OCI-LY1 (cell line): ENCODE measurements around the gene PHOSPHO1.

Source experiments
- H2AFZ ChIP-seq: fragments of 200-600 bp; sonication (generic), shearing (Covaris generic); 2 replicates; pipeline ENCODE4 v1.6.0; 2014; ENCODE audit warnings: antibody characterized with exemption, mild to moderate bottlenecking, low read length
- H3F3A ChIP-seq: fragments of 200-600 bp; sonication (generic), shearing (Covaris generic); 2 replicates; pipeline ENCODE4 v1.6.0; 2014; ENCODE audit warnings: mild to moderate bottlenecking, antibody characterized with exemption, low read length, moderate library complexity; ENCODE audit not compliant: insufficient read depth
- H3K27ac ChIP-seq: fragments of 200-600 bp; sonication (generic); 2 replicates; pipeline ENCODE4 v1.5.1; 2014; ENCODE audit warnings: low read length, mixed run types, mild to moderate bottlenecking, low read depth; ENCODE audit not compliant: poor library complexity, severe bottlenecking
- H3K27me3 ChIP-seq: fragments of 200-600 bp; sonication (generic); 2 replicates; pipeline ENCODE4 v1.6.0; 2014; ENCODE audit warnings: antibody characterized with exemption, mild to moderate bottlenecking, low read length, moderate library complexity; ENCODE audit not compliant: insufficient read depth
- H3K36me3 ChIP-seq: fragments of 200-600 bp; sonication (generic); 2 replicates; pipeline ENCODE4 v1.6.1; 2014; ENCODE audit warnings: mild to moderate bottlenecking, antibody characterized with exemption, low read length, moderate library complexity, mixed read lengths; ENCODE audit not compliant: insufficient read depth
- H3K4me1 ChIP-seq: fragments of 200-600 bp; sonication (generic); 2 replicates; pipeline ENCODE4 v1.5.1; 2014; ENCODE audit warnings: mild to moderate bottlenecking, low read length, moderate library complexity; ENCODE audit not compliant: insufficient read depth, severe bottlenecking
- H3K4me2 ChIP-seq: fragments of 200-600 bp; sonication (generic), shearing (Covaris generic); 2 replicates; pipeline ENCODE4 v1.6.1; 2014; ENCODE audit warnings: low read length
- H3K4me3 ChIP-seq: fragments of 200-600 bp; sonication (generic); 2 replicates; pipeline ENCODE4 v1.5.1; 2014; ENCODE audit warnings: low read length, low read depth, mild to moderate bottlenecking, mixed read lengths; ENCODE audit not compliant: poor library complexity, severe bottlenecking
- H3K79me2 ChIP-seq: fragments of 200-600 bp; shearing (Covaris generic); 2 replicates; pipeline ENCODE4 v1.6.1; 2016; ENCODE audit warnings: mixed run types, low read length, mixed read lengths; ENCODE audit not compliant: insufficient read depth
- H3K9ac ChIP-seq: fragments of 200-600 bp; sonication (generic), shearing (Covaris generic); 2 replicates; pipeline ENCODE4 v1.6.1; 2014; ENCODE audit warnings: mild to moderate bottlenecking, low read length, mixed read lengths
- H3K9me2 ChIP-seq: fragments of 200-600 bp; sonication (generic), shearing (Covaris generic); 2 replicates; pipeline ENCODE4 v1.6.1; 2014; ENCODE audit warnings: low read depth, mild to moderate bottlenecking, low read length, mixed read lengths
- H3K9me3 ChIP-seq: fragments of 200-600 bp; shearing (Covaris generic); 2 replicates; pipeline ENCODE4 v1.6.1; 2014; ENCODE audit warnings: low read length, mixed read lengths
- H4K20me1 ChIP-seq: fragments of 200-600 bp; sonication (generic), shearing (Covaris generic); 2 replicates; pipeline ENCODE4 v1.6.0; 2016; ENCODE audit warnings: mild to moderate bottlenecking, low read length; ENCODE audit not compliant: insufficient read depth
- EZH2 ChIP-seq: fragments of 200-600 bp; sonication (generic), shearing (Covaris generic); IDR thresholded peaks from 2 replicates; pipeline ENCODE4 v1.8.0; 2017; ENCODE audit warnings: borderline replicate concordance, mixed run types, mild to moderate bottlenecking, antibody characterized with exemption, low read length, moderate library complexity, mixed read lengths
- TF ChIP-seq, protein P1 (sequence below): fragments of 200-600 bp; sonication (generic), shearing (Covaris generic); IDR thresholded peaks from 2 replicates; pipeline ENCODE4 v1.5.1; 2017; ENCODE audit warnings: mild to moderate bottlenecking, antibody characterized with exemption, low read length, moderate library complexity, mixed read lengths

PHOSPHO1 gene

DNA sequence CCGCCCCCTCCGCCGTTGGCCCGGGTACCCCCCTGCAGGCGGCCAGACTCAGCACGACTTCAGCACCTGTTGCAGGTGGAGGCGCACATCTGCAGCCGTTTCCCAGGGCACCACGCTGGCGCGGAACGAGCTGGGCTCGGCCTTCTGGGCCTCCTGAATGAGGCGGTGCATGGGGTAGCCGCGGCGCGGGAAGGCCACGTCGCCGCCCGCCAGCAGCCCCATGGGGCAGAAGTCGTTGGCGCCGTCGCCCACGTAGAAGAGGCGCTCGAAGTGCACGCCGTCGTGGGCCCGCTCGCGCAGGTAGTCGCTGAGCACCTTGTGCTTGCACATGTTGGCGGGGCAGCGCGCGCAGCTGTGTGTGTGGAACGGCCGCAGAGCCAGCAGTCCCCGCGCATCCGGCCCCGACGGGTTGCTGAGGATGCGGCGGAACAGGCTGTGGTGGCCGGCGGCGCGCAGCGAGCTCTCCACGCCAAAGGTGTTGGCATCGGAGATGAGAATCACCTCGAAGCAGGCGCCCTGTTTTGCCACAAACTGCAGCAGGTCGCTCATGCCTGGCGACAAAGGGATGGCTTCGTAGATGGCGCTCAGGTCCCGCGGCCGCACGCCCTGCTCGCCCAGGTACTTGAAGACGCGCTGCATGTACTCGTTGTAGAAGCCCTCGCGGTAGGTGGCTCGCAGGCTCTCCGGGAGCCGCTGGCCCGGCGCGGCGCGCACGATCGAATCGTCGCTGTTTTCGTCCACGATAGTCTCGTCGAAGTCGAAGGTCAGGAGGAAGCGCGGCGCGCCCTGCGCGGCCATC lies 6.2 kb downstream of the PHOSPHO1 start:
- Histone ChIP-seq H3K4me3 (peak overlapping the region; percentile 36), H3K36me3 (peaks cover 27% of the 10 kb centered on the region), H3K4me2 (peak overlapping the region; percentile 54), H3F3A (no peaks in the 10 kb centered on the region), H3K9me3 (no peaks in the 10 kb centered on the region), H3K9ac (no peak overlapping the region; the same call in 1 of the 2 replicates), H2AFZ (no peak overlapping the region), H3K27me3 (no peaks in the 10 kb centered on the region; the same call in 1 of the 2 replicates), H3K79me2 (no peaks in the 10 kb centered on the region), H3K4me1 (peaks cover 24% of the 10 kb centered on the region), H3K27ac (no peak overlapping the region), H4K20me1 (no peaks in the 10 kb centered on the region), H3K9me2 (no peaks in the 10 kb centered on the region)
- TF ChIP-seq EZH2 = no peak
- TF ChIP-seq, protein P1, sequence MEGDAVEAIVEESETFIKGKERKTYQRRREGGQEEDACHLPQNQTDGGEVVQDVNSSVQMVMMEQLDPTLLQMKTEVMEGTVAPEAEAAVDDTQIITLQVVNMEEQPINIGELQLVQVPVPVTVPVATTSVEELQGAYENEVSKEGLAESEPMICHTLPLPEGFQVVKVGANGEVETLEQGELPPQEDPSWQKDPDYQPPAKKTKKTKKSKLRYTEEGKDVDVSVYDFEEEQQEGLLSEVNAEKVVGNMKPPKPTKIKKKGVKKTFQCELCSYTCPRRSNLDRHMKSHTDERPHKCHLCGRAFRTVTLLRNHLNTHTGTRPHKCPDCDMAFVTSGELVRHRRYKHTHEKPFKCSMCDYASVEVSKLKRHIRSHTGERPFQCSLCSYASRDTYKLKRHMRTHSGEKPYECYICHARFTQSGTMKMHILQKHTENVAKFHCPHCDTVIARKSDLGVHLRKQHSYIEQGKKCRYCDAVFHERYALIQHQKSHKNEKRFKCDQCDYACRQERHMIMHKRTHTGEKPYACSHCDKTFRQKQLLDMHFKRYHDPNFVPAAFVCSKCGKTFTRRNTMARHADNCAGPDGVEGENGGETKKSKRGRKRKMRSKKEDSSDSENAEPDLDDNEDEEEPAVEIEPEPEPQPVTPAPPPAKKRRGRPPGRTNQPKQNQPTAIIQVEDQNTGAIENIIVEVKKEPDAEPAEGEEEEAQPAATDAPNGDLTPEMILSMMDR = no peak

DNA sequence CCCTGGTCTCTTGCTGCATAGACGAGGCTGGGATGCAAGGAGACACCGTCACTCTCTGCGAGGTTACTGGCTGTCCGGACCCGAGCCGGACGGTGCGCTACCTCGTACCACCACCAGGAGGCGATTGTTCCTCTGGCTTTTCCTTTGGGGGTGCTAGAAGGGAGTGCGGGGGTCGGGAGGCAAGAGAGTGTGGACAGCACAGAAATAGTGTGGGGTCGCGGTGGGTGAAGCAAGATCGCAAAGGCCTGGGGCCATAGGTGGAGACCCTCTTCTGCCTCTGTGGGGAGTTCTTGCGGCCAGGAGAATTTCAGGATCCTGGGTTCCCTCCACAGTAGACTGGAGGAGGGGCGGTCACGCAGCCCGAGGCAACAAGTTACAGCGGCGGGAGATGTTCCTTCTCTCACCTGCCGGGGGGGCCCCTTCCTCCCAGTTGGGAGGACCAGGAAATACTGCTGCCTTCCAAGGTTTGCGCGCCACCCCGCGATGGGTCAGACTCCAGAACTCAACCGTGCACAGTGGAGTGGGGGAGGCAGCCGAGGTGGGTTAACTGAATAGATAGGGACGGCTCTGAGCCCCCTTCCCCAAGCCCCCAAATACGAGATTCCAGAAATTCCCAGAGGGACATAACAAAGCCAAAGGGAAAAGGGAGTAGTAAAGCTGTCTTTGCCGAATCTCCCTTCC lies 6.9 kb downstream of the PHOSPHO1 start:
- Histone ChIP-seq H3K4me1 (peaks cover 31% of the 10 kb centered on the region), H3K9ac (no peak overlapping the region; the same call in 1 of the 2 replicates), H3K36me3 (peaks cover 31% of the 10 kb centered on the region), H3K9me3 (no peaks in the 10 kb centered on the region), H3K27ac (no peak overlapping the region), H3K4me3 (peak overlapping the region; percentile 36), H3F3A (no peaks in the 10 kb centered on the region), H3K27me3 (no peaks in the 10 kb centered on the region; the same call in 1 of the 2 replicates), H4K20me1 (no peaks in the 10 kb centered on the region), H3K79me2 (no peaks in the 10 kb centered on the region), H3K9me2 (no peaks in the 10 kb centered on the region), H2AFZ (no peak overlapping the region), H3K4me2 (peak overlapping the region; percentile 54)
- TF ChIP-seq, protein P1 = peak; percentile 92
- no peak for TF ChIP-seq EZH2

DNA sequence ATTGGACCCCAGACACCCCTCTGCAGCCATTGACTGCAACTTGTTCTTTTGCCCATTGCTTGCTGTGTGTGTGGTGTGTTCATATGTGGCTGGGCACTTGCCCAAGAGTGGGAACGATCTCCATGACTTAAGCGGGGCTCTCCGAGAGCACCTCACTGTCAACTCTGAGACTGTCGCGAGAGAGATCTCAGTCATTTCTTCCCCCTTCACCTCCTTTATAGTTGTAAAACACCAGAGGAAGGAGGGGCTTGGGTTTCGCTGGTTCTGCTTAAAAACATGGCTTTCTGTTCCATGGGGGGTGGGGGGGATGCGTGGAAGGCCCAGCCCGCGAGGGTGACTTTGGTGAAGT lies 7.4 kb downstream of the PHOSPHO1 start:
- no peaks in the 10 kb centered on the region for H4K20me1 ChIP-seq
- H3K4me1 ChIP-seq = peaks cover 37% of the 10 kb centered on the region
- no peak overlapping the region for H2AFZ ChIP-seq
- no peaks in the 10 kb centered on the region for H3K79me2 ChIP-seq
- H3K9me3 ChIP-seq = no peaks in the 10 kb centered on the region
- H3K27me3 ChIP-seq = no peaks in the 10 kb centered on the region; the same call in 1 of the 2 replicates
- peaks cover 34% of the 10 kb centered on the region for H3K36me3 ChIP-seq
- H3K9ac ChIP-seq = no peak overlapping the region
- no peaks in the 10 kb centered on the region for H3F3A ChIP-seq
- TF ChIP-seq, protein P1 = no peak
- TF ChIP-seq EZH2 = no peak
- peak overlapping the region; percentile 54; the same call in 1 of the 2 replicates for H3K4me2 ChIP-seq
- no peak overlapping the region for H3K27ac ChIP-seq
- H3K4me3 ChIP-seq = no peak overlapping the region
- H3K9me2 ChIP-seq = no peaks in the 10 kb centered on the region
